Caco-2 (cell line): ENCODE measurements around the gene TTC28. TPM values are rescaled to one million over a fixed set of nuclear protein-coding genes. Genes with fewer than 3 reads are reported as not detected.

ENCODE experiments used
- BruUV-seq: library from RNA; stranded (reverse); fragments of 400-500 nt; replicated peaks from 2 replicates; lab custom pipeline; 2021; lab: Mats Ljungman, UMichigan
- CTCF ChIA-PET: fragments of 300-600 bp; sonication (Branson Sonifier 250); formaldehyde crosslinking; loops from one replicate; lab custom pipeline; 2022; ENCODE audit warnings: antibody characterized with exemption; lab: Charles Lee
- POLR2A ChIA-PET: fragments of 300-600 bp; sonication (Branson Sonifier 250); formaldehyde crosslinking; loops from one replicate; lab custom pipeline; 2022; ENCODE audit warnings: antibody characterized with exemption; lab: Charles Lee
- DNase-seq, 2 experiments: peaks; one replicate each; pipeline versions ENCODE4 v3.0.0 to v3.0.0-alpha.2; 2020 to 2022
- H3K27me3 ChIP-seq: replicated peaks from 2 replicates; pipeline ENCODE4 v1.6.0; 2011; ENCODE audit warnings: low read length; ENCODE audit not compliant: control insufficient read depth, insufficient read depth
- H3K36me3 ChIP-seq: 2 replicates; pipeline ENCODE4 v1.5.1; 2011; ENCODE audit warnings: low read length; ENCODE audit not compliant: control insufficient read depth, insufficient read depth
- H3K4me1 ChIP-seq: fragments of 250-450 bp; sonication (Bioruptor Pico); 2 replicates; pipeline ENCODE4 v1.5.1; 2020; ENCODE audit warnings: mild to moderate bottlenecking
- H3K4me3 ChIP-seq: 2 replicates; pipeline ENCODE4 v1.5.1; 2011; ENCODE audit warnings: low read depth, mild to moderate bottlenecking, control low read depth, low read length
- H3K9me3 ChIP-seq: fragments of 250-450 bp; sonication (Bioruptor Pico); 2 replicates; pipeline ENCODE4 v1.5.1; 2020; ENCODE audit warnings: mild to moderate bottlenecking, moderate library complexity
- H3K27ac Mint-ChIP-seq: one replicate; pipeline ENCODE4 v1.8.0; 2022; ENCODE audit warnings: mixed read lengths; ENCODE audit not compliant: unreplicated experiment
- H3K27me3 Mint-ChIP-seq: one replicate; pipeline ENCODE4 v1.8.0; 2022; ENCODE audit warnings: mixed read lengths; ENCODE audit not compliant: insufficient read depth, unreplicated experiment
- H3K36me3 Mint-ChIP-seq: one replicate; pipeline ENCODE4 v1.8.0; 2022; ENCODE audit warnings: mild to moderate bottlenecking, mixed read lengths; ENCODE audit not compliant: insufficient read depth, unreplicated experiment
- H3K4me1 Mint-ChIP-seq: one replicate; pipeline ENCODE4 v1.8.0; 2022; ENCODE audit warnings: low read depth, mixed read lengths; ENCODE audit not compliant: unreplicated experiment
- H3K4me3 Mint-ChIP-seq: one replicate; pipeline ENCODE4 v1.8.0; 2022; ENCODE audit warnings: mild to moderate bottlenecking, moderate library complexity, mixed read lengths; ENCODE audit not compliant: unreplicated experiment
- H3K9me3 Mint-ChIP-seq: one replicate; pipeline ENCODE4 v1.8.0; 2022; ENCODE audit warnings: mixed read lengths; ENCODE audit not compliant: unreplicated experiment
- CTCF ChIP-seq, 2 experiments: fragments of 200-600 bp in 1 of 2; IDR thresholded peaks; 1 replicate in 1 of 2; 2 replicates in 1 of 2; pipeline versions ENCODE4 v1.5.1 to v1.8.0; 2011 to 2022; ENCODE audit warnings: antibody characterized with exemption in 1 of 2, control low read depth in 1 of 2, inconsistent platforms in 1 of 2, low read depth in 1 of 2, low read length in 1 of 2, mild to moderate bottlenecking in 1 of 2, moderate library complexity in 1 of 2; ENCODE audit not compliant: insufficient read depth in 1 of 2, severe bottlenecking in 1 of 2, unreplicated experiment in 1 of 2
- intact Hi-C: fragments of 100-400 bp; cut with micrococcal nuclease; formaldehyde crosslinking; loops from one replicate; pipeline ENCODE4 v1.10.0; 2022; ENCODE audit not compliant: unreplicated experiment
- total RNA-seq: library from RNA; stranded (reverse); gene quantifications from 2 replicates; pipeline ENCODE4 v1.2.3, GENCODE V29; 2022

Gene TTC28
- total RNA-seq, 1 experiment from 2014 or later, result 12.0 TPM

- no peaks in the 10 kb centered on the region for H3K36me3 ChIP-seq
- H3K9me3 ChIP-seq, result no peaks in the 10 kb centered on the region
These were observed 674.1 kb downstream of the TTC28 start for GRCh38 chr22:28005513-28005912.

GRCh38 chr22:28004021-28004420 lies 675.6 kb downstream of the TTC28 start:
- Histone ChIP-seq H3K4me3 (no peak overlapping the region), H3K9me3 (no peaks in the 10 kb centered on the region), H3K4me1 (no peaks in the 10 kb centered on the region), H3K36me3 (no peaks in the 10 kb centered on the region), H3K27me3 (no peaks in the 10 kb centered on the region)
- ChIA-PET CTCF (no interaction called here), POLR2A (no interaction called here)
- H3K4me1 Mint-ChIP-seq, result no peaks in the 10 kb centered on the region
- no peak overlapping the region for H3K4me3 Mint-ChIP-seq
- no peak for DNase-seq
- no peaks in the 10 kb centered on the region for H3K27me3 Mint-ChIP-seq
- TF ChIP-seq CTCF (IDR thresholded peaks at IDR 0.05; ENCODE audit: insufficient read depth in 1 of 2, low read depth in 1 of 2, low read length in 1 of 2, severe bottlenecking in 1 of 2, unreplicated experiment in 1 of 2), result no peak
- no peak overlapping the region for H3K27ac Mint-ChIP-seq
- intact Hi-C loops, result no loop called here
- H3K36me3 Mint-ChIP-seq, result no peaks in the 10 kb centered on the region
- no TSS peak for BruUV-seq
- H3K9me3 Mint-ChIP-seq, result no peaks in the 10 kb centered on the region

More at GRCh38 chr22:28005513-28005912, 674.1 kb downstream of the TTC28 start:
- BruUV-seq, result no TSS peak
- Histone ChIP-seq H3K4me3 (no peak overlapping the region), H3K4me1 (peaks cover 11% of the 10 kb centered on the region), H3K27me3 (no peaks in the 10 kb centered on the region)
- ChIA-PET POLR2A (no interaction called here), CTCF (no interaction called here)
- Mint-ChIP-seq H3K9me3 (no peaks in the 10 kb centered on the region), H3K27me3 (no peaks in the 10 kb centered on the region), H3K36me3 (no peaks in the 10 kb centered on the region), H3K27ac (no peak overlapping the region), H3K4me3 (no peak overlapping the region), H3K4me1 (no peaks in the 10 kb centered on the region)
- no peak for DNase-seq
- no peak for TF ChIP-seq CTCF (IDR thresholded peaks at IDR 0.05; ENCODE audit: insufficient read depth in 1 of 2, low read depth in 1 of 2, low read length in 1 of 2, severe bottlenecking in 1 of 2, unreplicated experiment in 1 of 2)
- intact Hi-C loops, result no loop called here

GRCh38 chr22:28002863-28003565 lies 676.6 kb downstream of the TTC28 start:
- H3K27me3 Mint-ChIP-seq, result no peaks in the 10 kb centered on the region
- intact Hi-C loops, result no loop called here
- CTCF ChIA-PET, result no interaction called here

More at GRCh38 chr22:28002863-28003565, 676.6 kb downstream of the TTC28 start:
- no peaks in the 10 kb centered on the region for H3K36me3 Mint-ChIP-seq
- no peaks in the 10 kb centered on the region for H3K9me3 ChIP-seq
- no peak overlapping the region for H3K4me3 ChIP-seq
- no peaks in the 10 kb centered on the region for H3K27me3 ChIP-seq
- TF ChIP-seq CTCF (IDR thresholded peaks at IDR 0.05; ENCODE audit: insufficient read depth in 1 of 2, low read depth in 1 of 2, low read length in 1 of 2, severe bottlenecking in 1 of 2, unreplicated experiment in 1 of 2), result no peak
- POLR2A ChIA-PET, result no interaction called here
- H3K9me3 Mint-ChIP-seq, result no peaks in the 10 kb centered on the region
- BruUV-seq, result no TSS peak
- no peaks in the 10 kb centered on the region for H3K36me3 ChIP-seq
- no peaks in the 10 kb centered on the region for H3K4me1 Mint-ChIP-seq
- no peak for DNase-seq
- no peaks in the 10 kb centered on the region for H3K4me1 ChIP-seq
- H3K4me3 Mint-ChIP-seq, result no peak overlapping the region
- H3K27ac Mint-ChIP-seq, result no peak overlapping the region
